IPS DF 19.7 (cell line): ENCODE measurements around the gene BEND4.
"Not testable (repeated sequence)": the region's sequence is repeated elsewhere in the genome, so short reads cannot be mapped to it uniquely, and the experiment has no call there.

ENCODE experiments used
- DNase-seq: peaks from one replicate; pipeline ENCODE4 v3.0.0-alpha.2; 2013; ENCODE audit warnings: low read depth, low spot score

BEND4 gene

GRCh38 chr4:42152507-42153504 lies at the start of gene BEND4:
TSS of gene BEND4 (minus strand) at chr4:42152655. CDS start at chr4:42152143, 512 bp downstream.
- no peak for DNase-seq

GRCh38 chr4:42197341-42197740 lies 44.9 kb upstream of the BEND4 start:
- DNase-seq: no peak

GRCh38 chr4:42172921-42173320 lies 20.5 kb upstream of the BEND4 start:
- DNase-seq: no peak

- no peak for DNase-seq
Measured at GRCh38 chr4:42172128-42172790, 19.8 kb upstream of the BEND4 start.

- no peak for DNase-seq
Measured at GRCh38 chr4:42167709-42168108, 15.3 kb upstream of the BEND4 start.

GRCh38 chr4:42166186-42166585 lies 13.7 kb upstream of the BEND4 start:
- DNase-seq: not testable (repeated sequence)

GRCh38 chr4:42159271-42160001 lies 7.0 kb upstream of the BEND4 start:
- DNase-seq: no peak

GRCh38 chr4:42151568-42152506 lies 618 bp downstream of the BEND4 start:
- DNase-seq: no peak

GRCh38 chr4:42150653-42151567 lies 1.5 kb downstream of the BEND4 start:
- no peak for DNase-seq

- DNase-seq: no peak
Measured at GRCh38 chr4:42149004-42149403, 3.5 kb downstream of the BEND4 start.

- DNase-seq: no peak
Measured at GRCh38 chr4:42148425-42148824, 4.0 kb downstream of the BEND4 start.

- DNase-seq: no peak
Measured at GRCh38 chr4:42144028-42144427, 8.4 kb downstream of the BEND4 start.

GRCh38 chr4:42142591-42142990 lies 9.9 kb downstream of the BEND4 start:
- DNase-seq: no peak

GRCh38 chr4:42136371-42136770 lies 16.1 kb downstream of the BEND4 start:
- DNase-seq: no peak

- DNase-seq: no peak
Measured at GRCh38 chr4:42133006-42133405, 19.4 kb downstream of the BEND4 start.

GRCh38 chr4:42132099-42132498 lies 20.4 kb downstream of the BEND4 start:
- DNase-seq: no peak

- DNase-seq: no peak
Measured at GRCh38 chr4:42123071-42123644, 29.3 kb downstream of the BEND4 start.

GRCh38 chr4:42122237-42122636 lies 30.2 kb downstream of the BEND4 start:
- no peak for DNase-seq

GRCh38 chr4:42119886-42120285 lies 32.6 kb downstream of the BEND4 start:
- no peak for DNase-seq
